Pulmonary artery endothelial cell (primary cell): ENCODE results near the gene TCEAL9. TPM values are rescaled to one million over a fixed set of nuclear protein-coding genes. Genes with fewer than 3 reads are reported as not detected.
"Not testable (repeated sequence)": the region's sequence is repeated elsewhere in the genome, so short reads cannot be mapped to it uniquely, and the experiment has no call there.

Experiments
- DNase-seq: peaks from one replicate; pipeline ENCODE4 v3.0.0-alpha.2; 2011; ENCODE audit warnings: low read depth, low spot score
- total RNA-seq: library from RNA; depleted of rRNA; stranded (reverse); fragments of >200 nt; gene quantifications from 2 replicates; pipeline ENCODE4 v1.2.3, GENCODE V29; 2014

Gene TCEAL9
- total RNA-seq, 1 donor from 2014 or later, result 81.4 TPM

DNA sequence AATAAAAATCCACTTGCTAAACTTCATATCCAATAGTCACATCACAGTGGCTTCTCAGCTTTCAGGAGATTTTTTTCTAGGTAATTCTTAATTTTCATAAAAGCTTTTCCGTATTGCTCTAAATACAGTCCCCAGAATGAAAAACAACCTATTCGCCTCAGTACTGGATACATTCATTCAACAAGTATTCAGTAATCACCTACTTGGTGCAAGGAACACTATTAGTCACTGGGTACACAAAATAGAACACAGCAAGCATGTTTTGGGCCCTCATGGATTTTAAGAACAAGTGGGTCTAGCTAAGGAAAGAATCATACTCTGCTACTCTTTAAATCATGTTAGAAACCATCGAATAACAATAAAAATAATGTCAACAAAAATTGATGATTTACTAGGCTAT lies 17.3 kb downstream of the TCEAL9 start:
- DNase-seq, result no peak

DNA sequence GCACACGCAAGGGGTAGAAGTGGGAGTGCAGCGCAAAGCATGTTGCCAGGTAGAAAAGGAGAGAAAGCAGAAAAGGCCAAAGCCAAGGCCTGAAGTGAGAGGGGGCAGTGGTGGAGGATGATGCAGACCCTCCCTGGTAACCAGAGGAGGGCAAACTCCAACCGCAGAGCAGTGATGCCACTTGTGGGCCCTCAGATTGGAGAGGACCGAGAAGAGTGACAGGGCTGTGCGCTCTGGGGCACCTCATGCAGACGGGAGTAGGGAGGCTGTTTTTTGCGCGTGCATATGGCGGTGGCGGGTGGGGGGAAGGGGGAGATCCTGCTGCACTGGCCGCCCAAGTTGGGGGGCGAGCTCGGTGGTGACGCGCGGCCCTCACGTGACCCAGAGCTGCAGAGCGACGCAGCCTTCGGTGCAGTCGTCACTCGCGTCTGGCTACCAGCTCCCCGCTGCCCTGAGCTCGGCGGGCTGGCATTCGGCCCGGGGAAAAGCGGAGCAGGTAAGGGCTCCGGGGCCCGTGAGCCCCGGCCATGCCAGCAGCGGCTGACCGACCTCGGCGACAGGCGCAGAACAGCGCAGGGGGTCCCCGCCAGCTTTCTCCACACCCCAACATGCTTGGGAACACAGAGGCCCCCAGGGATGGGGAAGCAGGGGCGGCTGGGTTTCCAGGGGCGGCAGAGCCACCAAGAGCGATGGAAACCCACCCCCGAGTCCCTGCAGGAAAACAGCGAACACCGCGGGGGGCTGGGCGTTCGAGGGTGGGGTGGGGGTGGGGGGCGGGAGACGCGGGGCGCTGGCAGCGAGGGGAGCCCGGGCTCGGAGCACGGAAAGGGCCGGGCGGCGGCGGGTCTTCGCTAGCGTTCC lies 20.0 kb downstream of the TCEAL9 start, which contains the start of gene BEX3:
Gene BEX3 (plus strand): TSS at position 421 of the 861 bp plus-strand sequence. CDS start 984 bp downstream, outside the sequence.
- DNase-seq, result no peak

DNA sequence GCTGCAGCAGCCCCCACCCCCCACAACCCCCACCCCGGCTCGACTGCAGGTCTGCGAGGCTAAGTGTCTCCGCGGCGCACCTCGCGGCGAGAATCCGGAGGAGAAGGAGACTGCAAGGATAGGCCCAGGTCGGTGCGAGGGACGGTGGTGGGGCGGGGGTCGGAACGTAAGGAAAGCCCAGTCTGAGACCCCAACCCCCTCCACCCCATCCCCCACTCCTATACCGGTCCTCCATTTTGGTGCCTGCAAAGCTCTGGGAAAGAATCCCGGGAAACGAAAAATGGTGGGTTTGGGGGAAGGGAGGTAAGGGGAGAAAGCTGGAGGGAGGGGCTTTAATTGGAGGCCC lies 20.6 kb downstream of the TCEAL9 start:
- DNase-seq, result no peak

DNA sequence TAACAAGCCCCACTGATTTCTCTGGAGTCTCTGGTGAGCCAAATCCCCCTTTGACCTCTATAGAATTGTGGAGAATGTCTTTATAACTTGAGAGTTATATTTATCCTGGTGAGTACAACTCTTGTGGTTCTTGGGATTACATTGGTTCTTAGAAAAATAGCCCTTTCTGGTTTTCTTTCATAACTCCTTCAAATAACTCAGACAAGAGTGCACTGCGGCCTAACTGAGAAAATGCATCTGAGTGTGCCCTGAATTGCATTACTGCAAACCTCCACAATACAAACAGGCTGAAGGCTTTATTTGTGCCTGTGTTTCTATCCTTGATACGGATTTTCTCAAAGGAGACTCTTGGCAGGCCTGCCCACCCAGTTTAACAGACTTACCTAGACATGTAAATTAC lies 22.7 kb downstream of the TCEAL9 start:
- DNase-seq, result no peak

DNA sequence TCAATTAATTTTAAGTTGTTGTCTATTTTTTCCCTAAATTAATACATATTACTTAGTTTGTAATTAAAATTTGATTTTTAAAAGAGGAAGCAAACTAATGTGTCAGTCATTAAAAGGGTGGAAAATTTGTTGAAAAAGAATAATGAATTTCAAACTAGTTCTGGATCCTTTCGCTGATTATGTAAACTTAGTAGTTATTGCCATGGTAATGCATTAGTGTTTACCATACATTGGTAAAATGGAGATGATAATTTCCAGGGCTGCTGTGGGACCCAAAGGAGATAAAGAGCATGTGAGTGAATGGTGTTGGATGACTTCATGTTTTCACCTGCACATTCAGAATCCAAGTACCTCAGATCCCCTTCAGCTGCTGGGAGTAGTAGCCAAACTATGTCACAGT lies 26.6 kb downstream of the TCEAL9 start:
- DNase-seq, result no peak

DNA sequence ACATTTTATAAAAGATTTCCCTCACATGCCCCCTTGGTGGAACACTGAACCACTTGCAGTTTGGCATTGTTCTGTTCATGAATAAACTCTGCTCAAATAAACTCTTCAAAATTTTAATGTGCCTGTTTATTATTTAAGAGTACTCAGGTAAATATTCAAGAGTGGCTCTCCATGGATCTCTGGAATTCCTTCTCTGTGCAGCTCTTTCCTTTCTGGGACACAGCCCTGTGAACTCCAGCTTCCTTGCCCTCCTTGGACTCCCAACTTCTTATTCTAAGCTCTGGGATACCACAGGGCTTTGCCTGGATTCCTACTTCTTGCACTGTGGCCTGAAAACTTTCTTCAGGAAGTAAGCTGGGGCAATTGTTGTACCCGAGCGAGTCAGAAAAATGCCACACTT lies 28.4 kb downstream of the TCEAL9 start:
- no peak for DNase-seq

DNA sequence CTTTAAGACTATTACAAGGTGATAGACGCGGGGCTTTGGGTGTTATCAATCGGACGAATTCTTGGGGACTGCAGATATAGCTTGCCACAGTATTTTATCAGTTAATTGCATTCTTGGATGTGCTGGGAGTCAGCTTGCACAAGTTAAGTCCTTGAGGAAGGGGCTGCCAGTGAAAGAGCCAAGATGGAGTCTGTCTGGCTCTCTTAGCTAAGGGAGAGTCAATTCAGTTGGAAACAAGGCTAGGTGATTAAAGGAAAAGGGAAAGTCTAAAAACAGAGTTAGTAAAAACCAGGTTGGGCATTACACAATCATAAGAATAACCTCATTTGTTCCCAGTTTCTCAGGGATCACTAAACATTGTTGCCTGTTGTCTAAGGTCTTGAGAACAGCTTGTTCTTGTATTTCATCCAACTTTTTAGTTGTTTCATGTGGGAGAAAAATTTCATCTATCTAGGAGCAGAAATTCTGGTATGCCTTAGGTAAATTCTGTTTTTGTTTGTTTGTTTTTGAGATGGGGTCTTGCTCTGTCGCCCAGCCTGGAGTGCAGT lies 29.1 kb downstream of the TCEAL9 start:
- DNase-seq, result not testable (repeated sequence)

DNA sequence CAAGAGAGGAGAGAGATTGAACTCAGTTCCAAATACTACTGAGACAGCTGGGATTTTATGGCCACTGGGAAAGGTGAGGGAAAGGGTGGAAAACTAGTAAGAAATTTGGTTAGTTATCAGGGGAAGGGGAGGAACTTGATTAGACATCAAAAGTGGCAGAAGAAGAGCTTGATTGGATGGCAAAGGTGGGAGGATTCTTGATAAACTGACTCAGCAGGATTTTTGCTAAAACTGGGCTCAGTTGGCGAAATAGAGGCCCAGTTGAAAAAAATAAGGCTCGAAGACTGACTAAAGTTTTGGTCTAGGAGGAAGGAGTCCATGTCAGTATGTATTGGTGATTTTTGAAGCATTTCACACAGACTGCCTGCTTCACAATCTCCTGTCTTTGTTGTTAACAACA lies 30.0 kb downstream of the TCEAL9 start:
- no peak for DNase-seq

DNA sequence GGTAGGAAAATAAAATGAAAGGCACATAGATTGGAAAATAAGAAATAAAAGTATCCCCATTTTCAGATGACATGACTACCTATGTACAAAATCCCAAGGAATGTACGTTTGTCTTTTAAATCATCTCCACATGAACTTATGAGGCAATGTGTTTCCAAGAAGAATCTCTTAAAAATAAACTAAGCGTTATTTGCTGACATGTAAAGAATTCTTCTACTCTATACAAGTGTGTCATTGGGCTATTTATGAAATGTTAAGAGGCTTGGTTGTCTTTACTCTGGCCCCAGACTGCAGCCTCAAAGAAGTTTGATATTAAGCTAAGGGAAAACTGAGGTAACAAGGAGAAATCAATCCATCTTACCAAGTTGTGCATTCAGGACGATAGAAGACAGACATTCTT lies 37.2 kb downstream of the TCEAL9 start:
- no peak for DNase-seq

DNA sequence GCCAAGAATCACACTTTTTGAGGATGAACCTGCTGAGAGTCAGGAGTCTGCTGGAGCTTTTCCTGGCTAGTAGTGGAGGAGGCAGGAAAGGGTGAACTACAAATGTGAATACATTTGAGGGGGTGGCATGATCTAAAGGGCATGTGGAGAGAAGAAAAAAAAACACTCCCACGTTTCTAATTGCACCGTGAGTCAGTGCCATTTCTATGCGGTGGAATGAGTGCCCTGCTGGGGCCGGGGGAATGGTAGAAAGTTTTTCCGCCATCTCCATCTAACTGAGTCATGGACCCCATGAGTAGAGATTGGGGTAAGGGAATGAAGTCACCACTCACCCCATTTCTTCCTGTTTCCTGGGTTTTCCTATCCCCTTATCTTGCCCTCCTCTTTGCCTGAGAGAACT lies 39.9 kb downstream of the TCEAL9 start:
- DNase-seq, result no peak

DNA sequence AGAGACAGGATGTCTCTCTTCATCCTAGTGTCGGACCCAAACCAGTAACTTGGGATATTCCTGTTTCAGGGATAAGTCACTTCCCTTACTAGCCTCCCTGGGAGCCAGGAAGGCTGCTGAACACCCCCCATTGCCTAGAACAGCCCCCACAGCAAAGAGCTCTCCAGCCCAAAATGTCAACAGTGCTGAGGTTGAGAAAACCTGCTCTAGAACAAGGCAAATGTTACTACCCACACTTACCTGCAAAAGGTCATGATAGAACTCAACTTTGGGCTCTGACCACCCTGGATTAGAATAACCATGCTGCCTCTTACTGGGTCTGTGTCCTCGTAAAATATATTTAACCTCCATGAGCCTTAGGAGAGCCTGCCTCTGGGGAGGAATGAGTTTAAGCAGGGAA lies 40.4 kb downstream of the TCEAL9 start:
- DNase-seq, result no peak

DNA sequence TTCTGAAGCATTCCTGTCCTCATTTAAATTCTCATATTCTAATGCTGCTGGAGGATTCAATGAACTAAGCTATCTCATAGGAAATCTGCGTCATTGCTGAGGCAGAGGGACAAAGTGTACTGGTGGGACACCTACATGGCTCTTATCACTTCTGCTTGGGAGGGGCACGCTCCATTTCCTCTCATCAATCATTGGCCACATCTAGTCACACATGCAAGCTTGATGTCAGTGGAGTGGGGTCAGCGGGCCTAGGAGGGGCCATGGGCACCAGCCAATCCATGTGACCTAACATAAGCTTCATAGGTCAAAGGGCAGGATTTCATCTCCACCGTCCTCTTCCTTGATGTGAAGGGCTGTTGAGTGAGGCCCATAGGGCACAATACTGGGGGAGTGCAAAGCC lies 41.4 kb downstream of the TCEAL9 start:
- DNase-seq, result no peak

DNA sequence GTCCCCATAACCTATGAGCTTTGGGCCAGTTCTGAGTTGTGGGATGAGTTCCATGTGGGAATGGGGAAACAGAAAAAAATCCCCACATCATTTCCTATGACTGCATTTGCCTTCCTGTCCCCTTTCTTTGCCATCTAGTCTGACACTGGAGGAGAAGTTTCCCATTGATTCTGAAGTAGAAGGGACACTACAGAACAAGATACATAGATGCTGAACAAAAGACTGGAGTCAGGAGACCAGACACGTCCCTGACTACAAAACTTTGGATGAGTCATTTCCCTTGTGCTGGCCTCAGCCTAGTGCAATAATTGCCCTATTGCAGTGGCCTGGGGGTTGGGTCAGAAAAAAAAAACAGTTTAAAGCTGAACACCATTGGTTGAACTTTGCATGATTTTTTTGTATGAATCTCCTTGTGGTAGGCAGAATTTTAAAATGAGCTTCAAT lies 42.1 kb downstream of the TCEAL9 start:
- peak; percentile 22 for DNase-seq

DNA sequence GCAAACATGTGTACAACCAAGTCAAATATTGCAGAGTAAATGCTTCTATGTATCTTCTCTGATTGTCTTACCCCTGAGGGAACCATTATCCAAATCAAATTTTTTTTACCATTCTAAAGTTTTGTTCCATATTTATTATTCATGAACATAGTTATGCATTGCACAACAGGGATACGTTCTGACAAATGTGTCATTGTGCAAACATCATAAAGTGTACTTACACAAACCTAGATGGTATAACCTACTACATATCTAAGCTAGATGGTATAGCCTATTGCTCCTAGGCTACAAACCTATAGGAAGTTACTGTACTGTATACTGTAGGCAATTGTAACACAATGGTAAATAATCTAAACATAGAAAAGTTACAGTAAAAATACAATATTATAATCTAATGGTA lies 43.4 kb downstream of the TCEAL9 start:
- no peak for DNase-seq

DNA sequence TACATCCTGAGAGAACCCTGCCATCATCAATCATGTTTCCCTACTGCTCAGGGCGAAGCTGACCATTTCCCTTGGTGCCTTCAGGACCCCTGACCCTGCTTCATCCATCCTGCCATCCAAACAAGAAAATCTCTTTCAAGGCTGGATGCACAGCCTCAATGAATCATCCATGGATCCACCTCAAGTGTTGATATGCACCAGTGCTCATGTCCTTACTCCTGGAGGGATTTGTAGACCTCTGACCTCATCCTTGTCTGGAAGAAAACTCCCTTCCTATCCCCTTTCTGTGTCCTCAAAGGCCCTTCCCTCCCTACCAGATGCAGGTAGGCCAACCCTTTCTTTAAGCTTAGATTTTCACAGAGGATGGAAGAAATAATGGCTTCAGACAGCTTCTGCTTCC lies 44.6 kb downstream of the TCEAL9 start:
- DNase-seq, result no peak

DNA sequence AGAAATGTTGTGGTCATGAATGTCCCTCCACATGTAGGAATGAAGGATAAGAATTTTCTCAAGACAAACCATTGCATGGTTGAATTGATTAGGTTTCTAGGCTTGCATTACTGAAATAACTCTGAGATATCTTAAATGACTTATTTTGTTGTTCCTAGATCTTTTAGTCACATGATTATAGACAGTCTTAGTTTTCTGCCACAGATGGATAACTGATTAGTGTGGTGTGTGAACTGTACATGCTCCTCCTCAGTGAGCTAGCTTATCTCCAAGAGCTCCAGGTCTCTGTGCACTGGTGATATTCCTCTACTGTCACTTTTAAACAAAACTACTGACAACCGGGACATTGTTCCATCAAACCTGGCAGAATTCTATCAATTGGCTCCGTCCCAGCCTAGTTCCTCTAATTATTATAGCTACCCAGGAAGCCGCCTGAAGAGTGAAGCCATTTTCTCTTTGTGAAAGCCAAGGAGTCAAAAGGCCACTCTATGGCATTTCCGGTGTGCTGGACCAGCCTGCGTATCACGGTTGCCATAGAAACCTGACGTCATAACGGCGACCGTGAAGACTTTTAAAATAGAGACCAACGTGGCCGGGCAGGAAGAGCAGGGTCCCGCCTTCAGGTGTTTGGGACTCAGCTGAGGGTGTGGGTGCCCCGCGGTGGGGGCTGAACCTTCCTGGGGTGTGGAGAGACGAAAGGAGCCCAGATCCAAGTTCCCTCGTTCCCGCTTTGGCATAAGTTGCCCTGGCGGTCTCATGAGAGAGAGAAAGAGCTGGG lies 48.1 kb downstream of the TCEAL9 start:
- DNase-seq, result peak; percentile 65

DNA sequence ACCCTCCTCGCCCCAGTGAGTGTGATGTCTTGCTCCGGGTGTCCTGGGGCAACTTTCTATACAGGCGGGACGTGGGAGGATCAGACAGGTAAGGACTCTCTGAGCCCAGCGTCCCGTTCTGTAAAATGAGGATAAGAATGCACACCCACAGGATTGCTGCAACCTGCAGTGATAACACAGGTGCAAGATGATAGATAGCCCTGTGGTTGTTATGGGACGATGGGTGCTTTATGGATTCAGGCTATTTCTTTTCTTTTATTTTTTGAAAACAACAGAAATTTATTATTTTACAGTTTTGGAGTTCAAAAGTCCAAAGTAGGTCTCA lies 48.7 kb downstream of the TCEAL9 start:
- DNase-seq, result no peak

DNA sequence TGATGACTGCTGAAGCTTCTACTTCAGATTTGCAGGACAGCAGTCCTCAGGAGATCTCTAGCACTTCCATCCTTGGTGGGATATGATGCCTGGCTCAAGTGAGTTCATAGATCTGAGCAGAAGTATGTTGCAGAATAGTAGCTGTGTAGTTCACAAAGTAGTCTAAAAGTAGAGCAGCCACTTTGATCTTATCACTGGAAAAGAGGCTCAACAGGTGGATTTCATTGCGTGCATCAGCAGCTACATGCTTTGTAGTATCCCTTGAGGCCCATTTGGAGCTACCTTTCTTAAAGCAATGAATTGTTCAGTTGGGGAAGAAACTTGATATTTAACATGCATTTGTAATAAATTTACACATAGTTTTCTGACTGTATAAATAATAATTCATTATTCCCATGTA lies 50.0 kb downstream of the TCEAL9 start:
- DNase-seq, result no peak

DNA sequence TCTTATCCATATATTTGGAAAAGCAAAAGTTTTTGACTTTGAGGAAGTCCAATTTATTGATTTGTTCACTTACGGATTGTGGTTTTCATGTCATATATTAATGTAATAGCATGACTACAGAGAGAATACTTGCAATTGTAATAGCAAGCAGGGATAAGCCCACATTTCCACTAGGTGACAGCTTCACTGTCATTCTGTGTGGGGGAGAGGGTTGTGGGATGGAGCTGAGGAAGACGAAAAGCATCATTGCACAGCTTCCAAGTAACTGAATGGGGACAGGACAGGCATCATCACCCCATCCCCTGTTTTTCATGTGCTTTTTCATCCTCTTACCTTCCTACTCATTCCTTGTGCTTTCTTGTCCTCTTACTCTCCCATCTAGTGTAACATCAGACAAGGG lies 51.5 kb downstream of the TCEAL9 start:
- no peak for DNase-seq
